ENCODE measurements around the gene ANKRD13B.

Gene ANKRD13B

DNA sequence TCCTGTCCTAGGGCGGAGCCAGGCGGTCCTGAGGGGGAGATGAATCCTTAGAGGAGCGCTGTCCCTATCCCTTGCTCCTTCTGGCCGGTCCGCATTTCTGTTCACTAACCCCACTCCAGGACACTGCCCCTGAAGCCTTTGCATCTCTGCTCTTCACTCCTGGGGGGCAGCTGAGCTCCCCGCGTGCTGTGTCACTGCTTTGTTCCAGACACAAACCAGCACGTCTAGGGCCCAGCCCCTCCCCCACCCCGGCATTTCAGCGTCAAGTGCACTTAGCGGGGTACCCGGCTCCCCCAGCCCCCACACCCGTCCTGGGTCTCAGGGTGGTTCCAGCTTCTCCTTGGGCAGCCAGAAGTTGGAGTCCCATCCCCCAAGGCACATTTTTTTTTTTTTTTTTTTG, 20.9 kb downstream of the ANKRD13B start:
- DNase-seq (ENCODE audit: extremely low read depth, low read depth): no peak
- TF ChIP-seq, protein P1, sequence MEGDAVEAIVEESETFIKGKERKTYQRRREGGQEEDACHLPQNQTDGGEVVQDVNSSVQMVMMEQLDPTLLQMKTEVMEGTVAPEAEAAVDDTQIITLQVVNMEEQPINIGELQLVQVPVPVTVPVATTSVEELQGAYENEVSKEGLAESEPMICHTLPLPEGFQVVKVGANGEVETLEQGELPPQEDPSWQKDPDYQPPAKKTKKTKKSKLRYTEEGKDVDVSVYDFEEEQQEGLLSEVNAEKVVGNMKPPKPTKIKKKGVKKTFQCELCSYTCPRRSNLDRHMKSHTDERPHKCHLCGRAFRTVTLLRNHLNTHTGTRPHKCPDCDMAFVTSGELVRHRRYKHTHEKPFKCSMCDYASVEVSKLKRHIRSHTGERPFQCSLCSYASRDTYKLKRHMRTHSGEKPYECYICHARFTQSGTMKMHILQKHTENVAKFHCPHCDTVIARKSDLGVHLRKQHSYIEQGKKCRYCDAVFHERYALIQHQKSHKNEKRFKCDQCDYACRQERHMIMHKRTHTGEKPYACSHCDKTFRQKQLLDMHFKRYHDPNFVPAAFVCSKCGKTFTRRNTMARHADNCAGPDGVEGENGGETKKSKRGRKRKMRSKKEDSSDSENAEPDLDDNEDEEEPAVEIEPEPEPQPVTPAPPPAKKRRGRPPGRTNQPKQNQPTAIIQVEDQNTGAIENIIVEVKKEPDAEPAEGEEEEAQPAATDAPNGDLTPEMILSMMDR (IDR thresholded peaks at IDR 0.05; ENCODE audit: low read depth, low read length): no peak

DNA sequence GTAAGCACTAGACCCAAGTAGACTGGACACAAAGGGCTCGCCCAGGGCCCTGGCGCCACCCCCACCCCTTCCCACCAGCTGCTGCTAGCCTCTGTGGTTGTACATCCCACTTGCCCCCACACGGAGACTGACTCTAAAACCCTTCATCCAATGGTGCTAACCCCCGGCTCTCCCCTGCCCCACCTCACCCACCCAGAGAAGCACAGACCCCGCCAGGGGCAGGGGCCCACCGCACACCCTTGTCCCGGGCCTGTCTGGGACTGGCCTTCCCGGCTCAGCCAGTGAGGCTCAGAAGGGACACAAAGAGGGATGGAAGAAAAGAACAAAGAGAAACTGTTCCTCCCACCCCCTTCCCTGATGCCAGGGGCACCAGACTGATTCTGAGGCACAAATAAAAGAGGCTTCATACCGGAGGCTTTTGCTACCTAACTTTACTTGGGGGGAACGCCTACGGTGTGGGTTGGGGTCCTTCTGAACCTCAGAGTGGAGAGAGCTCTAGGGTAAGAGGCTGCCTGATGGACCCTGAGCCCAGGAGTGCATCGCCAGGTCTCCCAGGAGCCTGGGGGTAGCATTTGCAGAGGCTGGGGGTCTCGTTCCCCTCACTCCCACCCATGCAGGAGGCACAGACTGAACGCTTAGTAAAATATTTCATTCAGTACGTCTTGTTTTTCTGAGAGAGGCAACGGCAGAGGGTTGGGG, 21.6 kb downstream of the ANKRD13B start:
- no peak for DNase-seq (ENCODE audit: extremely low read depth, low read depth)

DNA sequence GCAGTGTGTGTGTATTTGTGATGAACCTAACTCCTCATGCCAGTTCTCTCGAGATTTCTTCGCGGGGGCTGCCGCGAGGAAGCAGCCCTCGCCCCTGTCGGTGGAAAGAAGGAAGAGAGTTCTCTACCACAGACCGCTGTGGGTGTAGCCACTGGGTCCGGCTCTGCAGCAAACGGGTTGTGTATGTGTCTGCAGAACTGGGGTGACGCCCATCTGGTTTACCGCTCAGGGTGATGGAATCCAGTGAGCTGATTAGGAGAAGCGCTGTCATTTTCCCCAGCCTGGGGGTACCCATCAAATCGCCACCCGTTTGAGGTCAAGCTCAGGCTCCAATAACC, 22.1 kb downstream of the ANKRD13B start:
- TF ChIP-seq, protein P1 (IDR thresholded peaks at IDR 0.05; ENCODE audit: low read depth, low read length): no peak
- no peak for DNase-seq (ENCODE audit: extremely low read depth, low read depth)

More for the DNA sequence above, 21.6 kb downstream of the ANKRD13B start:
- TF ChIP-seq, protein P1 (IDR thresholded peaks at IDR 0.05; ENCODE audit: low read depth, low read length): no peak

DNA sequence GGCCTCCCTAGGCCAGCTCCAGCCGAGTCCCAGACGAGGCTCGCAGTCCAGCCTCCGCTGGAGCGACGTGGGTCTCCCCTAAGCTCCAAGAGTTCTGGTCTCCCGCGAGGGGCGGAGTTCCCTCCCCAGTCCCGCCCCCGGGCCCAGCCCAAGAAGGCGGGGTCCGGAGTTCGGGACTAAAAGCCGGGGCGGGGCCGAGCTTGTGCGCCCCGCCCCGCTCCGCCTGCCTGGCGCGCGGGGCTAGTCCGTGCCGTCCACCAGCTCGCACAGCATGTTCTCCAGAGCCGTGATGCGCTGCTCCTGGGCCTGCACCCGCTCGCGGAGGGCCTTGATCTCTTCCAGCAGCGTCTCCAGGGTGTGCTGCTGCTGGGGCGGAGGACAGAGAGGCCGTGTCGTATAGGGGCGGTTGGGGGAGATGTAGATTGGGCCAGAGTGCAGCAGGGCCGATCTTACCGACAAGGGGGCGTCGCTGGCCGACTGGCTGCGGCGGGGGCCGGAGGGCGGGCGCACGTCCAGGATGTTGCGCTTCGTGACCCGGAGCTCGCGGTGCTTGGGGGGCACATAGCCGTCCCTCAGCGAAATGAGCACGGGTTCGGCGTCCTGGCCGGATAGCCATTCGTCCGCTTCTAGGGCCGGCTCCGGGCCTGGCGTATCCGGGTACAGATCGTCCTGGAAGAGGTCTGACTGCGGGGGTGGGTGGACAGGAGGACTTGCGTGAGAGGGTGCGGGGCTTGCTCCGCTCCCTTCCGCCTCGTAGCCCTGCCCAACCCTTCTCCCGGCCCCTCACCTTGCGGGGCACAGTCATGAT, 22.8 kb downstream of the ANKRD13B start:
- no peak for DNase-seq (ENCODE audit: extremely low read depth, low read depth)
- TF ChIP-seq, protein P1 (IDR thresholded peaks at IDR 0.05; ENCODE audit: low read depth, low read length): no peak

DNA sequence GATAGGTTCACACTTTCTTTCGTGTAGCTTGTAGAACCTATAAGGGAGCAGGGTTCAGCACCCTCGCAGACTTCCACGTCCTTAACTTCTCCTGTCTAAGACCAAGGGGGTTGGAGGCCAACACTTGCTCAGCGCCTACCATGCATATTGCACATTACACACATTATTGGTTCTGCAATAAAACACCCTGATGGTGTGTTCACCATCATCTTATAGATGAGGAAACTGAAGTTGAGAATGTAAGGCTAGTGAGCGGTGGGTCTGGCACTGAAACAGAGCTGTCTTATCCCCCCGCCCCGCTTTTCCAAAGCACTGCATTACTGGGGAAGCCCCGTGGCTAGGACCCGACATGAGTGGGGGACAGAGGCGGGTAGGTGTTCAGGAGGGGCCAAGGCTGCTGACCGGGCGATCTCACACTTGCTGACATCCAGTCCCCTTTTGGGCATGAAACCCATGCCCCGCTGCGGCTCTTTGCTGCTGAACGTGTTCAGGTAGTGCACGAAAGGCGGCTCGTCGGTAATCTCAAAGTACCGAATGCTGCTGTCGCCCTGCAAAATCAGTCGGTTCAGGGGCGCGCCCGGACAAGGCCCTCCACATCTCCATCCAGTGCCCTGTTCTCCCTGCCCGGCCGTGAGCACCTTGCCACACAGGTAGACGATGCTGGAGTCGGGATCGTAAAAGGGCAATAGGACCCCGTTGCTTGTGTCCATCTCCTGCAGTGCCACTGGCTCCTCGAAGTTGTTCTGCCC, 23.5 kb downstream of the ANKRD13B start:
- no peak for DNase-seq (ENCODE audit: extremely low read depth, low read depth)
- TF ChIP-seq, protein P1 (IDR thresholded peaks at IDR 0.05; ENCODE audit: low read depth, low read length): no peak

DNA sequence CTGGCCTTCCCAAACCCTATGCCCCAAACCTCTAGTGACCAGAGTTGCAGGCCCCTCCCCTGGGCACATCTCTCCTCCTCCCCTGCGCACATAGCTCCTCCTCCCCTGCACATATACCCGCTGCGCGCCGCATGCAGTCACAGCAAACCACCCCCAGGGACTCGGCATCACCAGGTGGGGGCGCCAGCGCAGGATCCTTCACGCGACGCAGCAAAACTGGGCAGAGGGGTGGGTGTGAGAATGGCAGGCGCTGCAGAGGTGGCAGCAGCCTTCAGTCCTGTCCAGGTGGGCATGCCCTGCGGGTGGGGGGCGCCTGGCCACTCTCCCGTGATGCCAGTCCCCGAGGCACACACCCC, 24.2 kb downstream of the ANKRD13B start:
- TF ChIP-seq, protein P1 (IDR thresholded peaks at IDR 0.05; ENCODE audit: low read depth, low read length): peak; percentile 46
- no peak for DNase-seq (ENCODE audit: extremely low read depth, low read depth)

Data from AG09319 (cell line).